SK-N-SH treated with all-trans-retinoic acid at 6 μM for 48 hours (cell line): ENCODE measurements around the gene SLC15A2.

Experiments used
- ARNTL ChIP-seq: fragments of 450-650 bp; formaldehyde crosslinking; IDR thresholded peaks from 2 replicates; pipeline ENCODE4 v1.5.0; 2020; ENCODE audit warnings: low read depth, mild to moderate bottlenecking, moderate library complexity, borderline replicate concordance
- ZFP3 ChIP-seq: fragments of 250-450 bp; sonication (Bioruptor Pico); IDR thresholded peaks from 2 replicates; pipeline ENCODE4 v1.5.0; 2020; ENCODE audit warnings: mild to moderate bottlenecking, moderate library complexity
- ZNF565 ChIP-seq: fragments of 450-650 bp; formaldehyde crosslinking; conservative IDR thresholded peaks from 2 replicates; pipeline ENCODE4 v1.5.0; 2020; ENCODE audit warnings: low read depth, mild to moderate bottlenecking, moderate library complexity
- ZNF8 ChIP-seq: fragments of 450-650 bp; formaldehyde crosslinking; IDR thresholded peaks from 2 replicates; pipeline ENCODE4 v1.5.0; 2020; ENCODE audit warnings: mild to moderate bottlenecking, moderate library complexity
- TF ChIP-seq, protein P1 (sequence below): fragments of 250-450 bp; sonication (Bioruptor Pico); IDR thresholded peaks from 2 replicates; pipeline ENCODE4 v1.8.0; 2020; ENCODE audit warnings: mild to moderate bottlenecking, moderate library complexity, borderline replicate concordance
- TF ChIP-seq, protein P2 (sequence below): fragments of 250-450 bp; sonication (Bioruptor Pico); IDR thresholded peaks from 2 replicates; pipeline ENCODE4 v1.5.1; 2020; ENCODE audit warnings: low read depth, mild to moderate bottlenecking, moderate library complexity

DNA sequence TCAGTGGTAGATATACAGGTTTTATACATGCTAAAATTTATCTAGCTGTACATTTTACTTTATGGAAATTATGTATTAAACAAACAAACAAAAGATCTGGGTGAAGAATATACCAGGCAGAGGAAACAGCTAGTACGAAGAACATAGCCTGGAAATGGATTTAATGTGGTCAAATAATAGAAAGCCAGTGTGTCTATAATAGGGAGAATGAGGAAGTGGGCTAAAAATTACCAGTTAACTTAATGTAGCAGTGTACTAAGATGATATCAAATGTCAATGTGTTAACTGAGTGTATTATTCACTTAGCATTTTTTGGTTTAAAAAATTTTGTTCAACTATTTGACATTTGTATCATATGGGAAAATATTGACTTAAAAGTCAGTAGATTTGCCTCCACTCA is 22.8 kb upstream of the SLC15A2 start:
- TF ChIP-seq, protein P1, sequence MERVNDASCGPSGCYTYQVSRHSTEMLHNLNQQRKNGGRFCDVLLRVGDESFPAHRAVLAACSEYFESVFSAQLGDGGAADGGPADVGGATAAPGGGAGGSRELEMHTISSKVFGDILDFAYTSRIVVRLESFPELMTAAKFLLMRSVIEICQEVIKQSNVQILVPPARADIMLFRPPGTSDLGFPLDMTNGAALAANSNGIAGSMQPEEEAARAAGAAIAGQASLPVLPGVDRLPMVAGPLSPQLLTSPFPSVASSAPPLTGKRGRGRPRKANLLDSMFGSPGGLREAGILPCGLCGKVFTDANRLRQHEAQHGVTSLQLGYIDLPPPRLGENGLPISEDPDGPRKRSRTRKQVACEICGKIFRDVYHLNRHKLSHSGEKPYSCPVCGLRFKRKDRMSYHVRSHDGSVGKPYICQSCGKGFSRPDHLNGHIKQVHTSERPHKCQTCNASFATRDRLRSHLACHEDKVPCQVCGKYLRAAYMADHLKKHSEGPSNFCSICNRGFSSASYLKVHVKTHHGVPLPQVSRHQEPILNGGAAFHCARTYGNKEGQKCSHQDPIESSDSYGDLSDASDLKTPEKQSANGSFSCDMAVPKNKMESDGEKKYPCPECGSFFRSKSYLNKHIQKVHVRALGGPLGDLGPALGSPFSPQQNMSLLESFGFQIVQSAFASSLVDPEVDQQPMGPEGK = no peak
- TF ChIP-seq ZFP3 (CRISPR knock-in tag) = no peak
- no peak for TF ChIP-seq ZNF565 (CRISPR knock-in tag)
- no peak for TF ChIP-seq ARNTL (CRISPR knock-in tag)
- TF ChIP-seq ZNF8 = no peak
- TF ChIP-seq, protein P2, sequence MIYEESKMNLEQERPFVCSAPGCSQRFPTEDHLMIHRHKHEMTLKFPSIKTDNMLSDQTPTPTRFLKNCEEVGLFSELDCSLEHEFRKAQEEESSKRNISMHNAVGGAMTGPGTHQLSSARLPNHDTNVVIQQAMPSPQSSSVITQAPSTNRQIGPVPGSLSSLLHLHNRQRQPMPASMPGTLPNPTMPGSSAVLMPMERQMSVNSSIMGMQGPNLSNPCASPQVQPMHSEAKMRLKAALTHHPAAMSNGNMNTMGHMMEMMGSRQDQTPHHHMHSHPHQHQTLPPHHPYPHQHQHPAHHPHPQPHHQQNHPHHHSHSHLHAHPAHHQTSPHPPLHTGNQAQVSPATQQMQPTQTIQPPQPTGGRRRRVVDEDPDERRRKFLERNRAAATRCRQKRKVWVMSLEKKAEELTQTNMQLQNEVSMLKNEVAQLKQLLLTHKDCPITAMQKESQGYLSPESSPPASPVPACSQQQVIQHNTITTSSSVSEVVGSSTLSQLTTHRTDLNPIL = no peak
